GM18870 (cell line): ENCODE results near the gene POU2F3.
"Not testable (repeated sequence)": the region's sequence is repeated elsewhere in the genome, so short reads cannot be mapped to it uniquely, and the experiment has no call there.

Experiments used
- ATAC-seq: cut with Tn5 transposase; IDR thresholded peaks from one replicate; pipeline ENCODE4 v1.9.1; 2021; ENCODE audit warnings: moderate library complexity; ENCODE audit not compliant: unreplicated experiment

Gene POU2F3

DNA sequence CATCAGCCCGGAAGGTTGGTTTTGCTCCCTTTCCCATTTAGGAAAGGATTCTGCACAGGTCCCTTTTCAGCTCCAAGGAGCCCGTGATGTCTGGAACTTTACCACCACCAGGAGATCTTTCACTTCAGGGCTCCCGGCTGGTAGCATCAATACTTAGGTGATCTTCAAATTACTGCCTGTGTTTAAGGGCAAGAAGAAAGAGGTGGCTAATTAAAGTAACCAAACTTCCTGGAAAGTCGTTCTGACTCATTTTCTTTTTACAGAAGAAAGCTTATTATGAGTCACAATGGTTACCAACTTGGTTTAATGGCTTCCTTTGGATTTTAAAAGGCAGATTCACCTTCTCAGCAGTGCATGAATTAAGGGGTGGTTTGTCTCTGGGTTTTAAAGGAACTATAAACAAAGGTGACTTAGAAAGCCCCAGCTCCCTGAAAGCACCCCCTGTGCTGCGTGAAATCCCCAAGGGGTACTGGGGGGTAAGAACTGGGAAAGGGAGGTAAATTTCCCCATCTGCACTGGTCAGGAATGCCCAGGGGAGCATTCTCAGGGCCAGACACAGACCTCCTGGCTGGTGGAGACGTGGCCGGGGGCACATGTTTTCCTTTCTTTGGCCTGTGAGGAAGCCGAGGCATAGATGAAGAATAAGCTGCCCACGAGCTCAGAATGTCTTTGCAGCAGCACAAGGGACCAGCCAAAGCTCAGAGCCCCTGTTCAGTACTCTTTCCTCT, 8.8 kb downstream of the POU2F3 start:
- ATAC-seq: peak; percentile 75

DNA sequence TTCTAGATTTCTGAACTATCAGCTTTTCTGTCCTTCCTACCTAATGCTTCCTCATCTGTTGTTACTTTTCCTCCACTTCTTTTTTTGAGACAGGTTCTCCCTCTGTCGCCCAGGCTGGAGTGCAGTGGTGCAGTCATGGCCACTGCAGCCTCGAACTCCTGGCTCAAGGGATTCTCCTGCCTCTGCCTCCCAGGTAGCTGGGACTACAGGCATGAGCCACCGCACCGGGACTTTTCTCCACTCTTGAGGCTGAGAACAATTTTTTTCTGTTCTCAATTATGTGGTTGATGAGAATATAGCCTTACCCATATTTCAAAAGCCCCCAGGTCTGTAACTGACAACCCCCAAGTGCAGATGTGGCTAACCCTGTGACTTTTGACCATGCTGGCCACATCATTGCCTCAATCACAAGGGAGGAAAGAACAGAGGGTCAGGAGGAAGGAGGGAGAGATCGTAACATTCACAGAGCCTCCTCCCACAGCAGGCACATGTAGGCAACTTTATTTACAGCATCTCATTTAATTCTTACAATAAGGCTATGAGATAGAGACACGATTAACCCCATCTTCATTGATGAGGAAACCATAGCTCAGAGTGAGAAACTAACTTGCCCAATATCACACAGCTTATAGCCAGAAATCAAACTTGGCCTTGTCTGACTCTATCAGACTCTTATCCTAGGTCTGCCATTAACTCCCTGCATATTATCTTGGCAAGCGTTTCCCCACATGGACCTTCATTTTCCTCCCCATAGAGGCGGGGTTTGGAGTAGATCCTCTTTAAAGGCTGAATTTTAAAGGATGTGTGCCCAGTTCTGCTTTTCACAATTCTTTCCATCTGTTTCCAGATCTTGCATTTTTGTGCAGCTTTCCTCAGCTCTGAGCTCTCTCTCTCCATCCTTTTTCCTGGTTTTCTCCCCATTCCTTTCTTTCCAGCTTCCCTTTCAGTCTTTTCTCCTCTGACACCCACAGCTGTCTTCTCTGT, 9.6 kb downstream of the POU2F3 start:
- ATAC-seq: no peak

DNA sequence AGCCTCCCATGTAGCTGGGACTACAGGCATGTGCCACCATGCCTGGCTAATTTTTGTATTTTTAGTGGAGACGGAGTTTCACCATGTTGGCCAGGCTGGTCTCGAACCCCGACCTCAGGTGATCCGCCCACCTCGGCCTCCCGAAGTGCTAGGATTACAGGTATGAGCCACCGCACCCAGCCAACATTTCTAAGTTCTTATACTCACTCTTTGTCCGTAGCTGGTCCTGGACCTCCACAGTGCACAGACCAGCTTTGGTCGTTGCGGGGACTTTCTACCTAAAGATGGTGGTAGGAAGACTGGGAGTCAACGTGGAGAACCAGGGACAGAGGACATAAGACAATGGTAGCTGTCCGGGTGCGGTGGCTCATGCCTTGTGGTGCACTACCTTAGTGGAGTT, 13.4 kb downstream of the POU2F3 start:
- not testable (repeated sequence) for ATAC-seq

DNA sequence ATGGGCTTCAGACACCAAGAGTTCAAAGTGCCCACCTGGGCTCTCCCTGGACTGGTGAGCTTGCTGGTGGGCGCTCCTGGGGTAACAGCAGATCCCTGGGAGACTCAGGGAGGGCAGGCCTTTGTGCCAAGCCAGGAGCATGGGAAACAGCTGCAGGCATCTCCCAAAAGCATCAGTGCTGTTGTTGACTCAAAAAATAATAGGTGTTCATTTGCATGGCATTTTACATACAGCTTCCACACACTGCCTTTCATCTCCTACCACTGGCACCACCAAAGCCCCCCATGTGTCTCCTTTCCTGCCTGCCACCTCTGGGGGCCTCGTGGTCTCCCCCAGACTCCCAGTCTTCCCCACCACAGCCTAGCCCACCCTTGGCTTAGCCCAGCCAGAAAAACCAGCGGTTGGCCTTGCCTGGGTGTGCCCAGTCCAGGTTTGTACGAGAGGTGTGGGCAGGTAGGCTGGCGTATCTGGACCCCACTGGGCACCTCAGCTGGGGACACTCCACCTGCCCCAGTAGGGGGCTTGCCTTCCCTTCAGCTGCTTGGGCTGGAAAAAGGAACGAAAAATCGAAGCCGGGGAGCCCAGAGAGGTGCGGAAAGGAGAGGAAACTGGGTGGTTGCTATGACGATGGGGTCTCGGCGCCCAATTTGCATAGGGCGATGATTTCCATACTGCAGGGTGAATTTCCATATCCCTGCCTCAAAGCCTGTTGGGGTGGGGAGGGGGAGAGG, 15.0 kb downstream of the POU2F3 start:
- ATAC-seq: no peak

DNA sequence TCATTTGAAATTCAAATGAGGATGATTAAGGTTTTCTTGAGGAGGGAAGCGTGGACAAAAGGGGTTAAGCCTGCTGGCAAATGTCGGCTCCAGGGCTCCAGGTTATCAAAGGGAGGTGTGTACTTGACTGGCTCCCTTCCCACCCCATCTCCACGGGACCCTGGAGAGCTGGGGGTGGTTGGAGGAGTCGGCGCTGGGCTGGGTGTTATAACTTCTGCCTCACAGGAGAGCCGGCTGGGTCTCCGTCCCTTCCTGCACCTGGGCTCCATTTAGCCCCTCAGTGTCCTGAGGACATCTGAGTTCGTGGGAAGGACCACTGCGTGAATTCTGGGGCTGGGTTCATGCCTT, 15.6 kb downstream of the POU2F3 start:
- ATAC-seq: no peak

DNA sequence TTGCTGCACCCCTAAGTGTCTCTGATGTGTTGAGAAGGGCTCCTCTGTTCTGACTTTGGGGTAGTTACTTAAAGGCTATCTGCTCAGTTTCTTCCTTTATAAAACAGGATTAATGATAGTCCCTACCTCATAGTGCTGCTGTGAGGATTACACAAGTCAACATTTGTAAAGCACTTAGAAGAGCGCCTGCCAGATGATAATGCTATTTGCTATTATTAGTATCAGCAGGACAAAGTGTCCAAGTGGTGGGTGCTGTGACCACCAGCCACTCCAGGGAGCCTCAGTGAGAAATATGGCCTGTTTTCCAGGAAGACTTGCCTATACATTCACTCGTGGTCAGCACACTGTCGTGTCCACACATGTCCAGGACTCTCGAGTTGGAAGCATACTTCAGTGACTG, 16.2 kb downstream of the POU2F3 start:
- ATAC-seq: no peak

DNA sequence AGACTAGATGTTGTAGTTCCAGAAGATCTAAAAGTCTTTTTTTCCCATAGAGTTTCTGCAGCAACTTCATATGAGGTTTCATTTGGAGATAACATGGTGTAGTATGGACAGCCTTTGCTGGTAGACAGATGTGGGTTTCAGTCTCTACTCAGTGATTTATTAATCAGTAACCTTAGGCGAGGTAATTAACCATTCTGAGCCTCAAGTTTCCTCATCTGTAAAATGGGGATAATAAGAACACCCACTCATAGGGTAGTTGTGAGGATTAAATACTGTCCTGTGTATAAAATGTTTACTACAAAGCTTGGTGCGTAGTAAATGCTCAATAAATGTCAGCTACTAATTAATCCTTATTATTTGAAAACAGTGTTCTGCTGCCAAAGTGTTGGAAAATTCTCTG, 16.8 kb downstream of the POU2F3 start:
- no peak for ATAC-seq

DNA sequence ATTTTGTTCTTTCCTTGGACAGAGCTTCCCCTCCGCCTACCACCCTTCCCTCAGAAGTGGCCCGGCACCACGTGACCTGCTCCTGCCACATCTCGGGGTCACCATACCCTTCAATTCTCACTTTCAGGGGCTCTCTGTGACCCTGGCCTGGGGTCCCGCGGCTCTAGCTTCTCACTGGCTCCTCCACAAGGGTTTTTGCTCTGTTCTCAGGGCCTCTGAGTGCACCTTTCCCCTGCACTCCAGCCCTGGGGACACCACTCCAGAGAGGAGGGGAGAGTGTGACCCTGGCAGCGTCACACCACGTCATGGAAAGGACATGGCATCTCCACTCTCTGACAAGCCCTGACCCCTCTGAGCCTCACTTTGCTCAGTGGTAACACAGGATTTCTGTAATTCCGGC, 17.4 kb downstream of the POU2F3 start:
- ATAC-seq: no peak

DNA sequence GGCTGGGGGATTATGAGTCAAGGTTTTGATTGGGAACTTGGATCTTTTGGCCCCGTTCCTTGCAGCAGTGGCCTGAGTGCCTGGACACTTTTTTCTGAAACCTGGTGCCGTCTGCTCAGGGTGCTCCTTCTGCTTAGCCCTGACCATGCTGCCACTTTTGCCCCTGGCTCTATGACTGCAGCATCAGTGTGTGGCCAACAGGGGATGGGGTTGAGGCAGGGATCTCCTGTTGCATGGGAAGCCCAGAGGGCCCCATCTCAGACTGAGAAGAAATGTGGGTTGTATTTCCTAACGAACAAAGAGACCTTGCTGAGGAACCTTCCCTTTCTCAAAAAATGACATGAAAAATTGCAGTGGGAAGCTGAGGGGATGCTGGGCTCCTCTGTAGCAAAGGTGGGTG, 18.7 kb downstream of the POU2F3 start:
- no peak for ATAC-seq

DNA sequence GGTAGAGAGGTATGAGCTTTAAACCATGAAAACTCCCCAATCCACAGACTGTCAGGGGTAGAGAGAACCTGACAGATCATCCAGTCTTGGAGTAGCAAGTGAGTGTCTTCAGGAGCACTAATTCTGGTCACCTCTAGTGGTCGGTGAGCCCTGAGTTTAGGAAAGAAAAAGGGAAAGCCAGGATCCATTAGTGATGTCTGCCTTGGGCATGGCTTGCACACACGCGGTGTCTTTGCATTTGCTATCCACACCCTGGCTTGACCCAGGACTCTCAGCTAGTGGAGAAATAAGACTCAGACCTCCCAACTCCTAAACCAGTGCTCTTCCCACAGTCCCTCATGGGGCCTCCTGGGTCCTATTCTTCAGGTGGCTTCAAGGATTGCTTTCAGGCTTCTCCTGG, 19.3 kb downstream of the POU2F3 start:
- ATAC-seq: no peak

DNA sequence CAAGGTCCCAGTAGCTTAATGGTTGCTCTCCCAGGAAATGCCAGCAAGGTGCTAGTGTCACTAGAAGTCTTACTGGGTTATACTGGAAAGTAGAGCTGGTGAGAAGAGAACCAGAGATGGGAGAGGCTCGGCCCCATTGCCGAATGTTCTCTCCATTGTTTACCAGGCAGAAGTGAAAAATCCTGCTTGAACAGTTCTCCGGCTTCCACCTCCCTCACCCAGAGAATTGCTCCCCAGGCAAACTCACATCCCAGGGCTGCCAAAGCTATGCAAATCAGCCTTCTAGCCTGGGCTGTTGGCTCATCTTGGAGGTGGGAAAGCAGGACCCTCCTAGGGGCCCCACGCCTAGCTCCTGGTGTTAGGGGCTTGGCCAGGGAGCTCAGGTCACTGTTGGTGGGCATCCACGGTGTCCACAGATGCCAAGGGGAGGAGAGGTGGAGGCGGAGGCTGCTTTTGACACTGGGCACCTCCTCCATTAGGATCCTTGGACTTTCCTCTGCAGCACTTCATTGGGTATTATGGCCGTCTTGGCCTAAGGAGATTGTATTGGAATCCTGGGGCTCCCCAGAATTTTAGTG, 20.1 kb downstream of the POU2F3 start:
- ATAC-seq: no peak

DNA sequence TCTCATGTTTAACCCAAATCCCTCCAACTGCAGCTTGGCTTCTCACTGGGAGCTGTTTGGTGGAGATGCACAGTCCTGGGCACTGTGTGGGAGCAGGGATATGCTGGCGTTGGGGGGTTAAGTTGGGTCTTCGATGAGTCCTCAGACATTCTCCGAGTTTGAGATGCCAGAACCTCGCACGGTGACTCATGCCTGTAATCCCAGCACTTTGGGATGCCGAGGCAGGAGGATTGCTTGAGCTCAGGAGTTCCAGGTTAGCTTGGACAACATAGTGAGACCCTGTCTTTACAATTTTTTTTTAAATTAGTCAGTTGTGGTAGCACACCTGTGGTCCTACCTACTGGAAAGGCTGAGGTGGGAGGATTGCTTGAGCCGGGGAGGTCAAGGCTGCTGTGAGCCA, 20.7 kb downstream of the POU2F3 start:
- ATAC-seq: no peak

DNA sequence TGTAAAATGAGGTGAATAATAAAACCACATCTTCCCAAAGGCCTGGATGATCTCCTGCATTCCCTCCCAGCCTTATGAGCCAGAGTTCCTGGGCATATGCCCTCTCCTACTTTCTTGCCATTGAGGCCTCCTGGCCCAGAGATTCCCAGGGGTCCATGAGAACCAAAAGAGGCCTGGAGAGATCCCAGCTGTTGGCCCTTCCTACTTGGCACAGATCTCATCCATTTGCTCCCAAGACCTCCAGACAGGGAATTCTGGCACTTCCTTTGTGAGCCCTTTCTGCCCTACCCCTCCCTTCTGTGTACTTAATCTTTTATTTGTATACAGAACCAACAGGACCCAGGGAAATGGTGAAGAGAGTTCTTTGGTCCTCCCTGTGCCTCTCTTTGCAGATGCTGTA, 21.4 kb downstream of the POU2F3 start:
- ATAC-seq: no peak

DNA sequence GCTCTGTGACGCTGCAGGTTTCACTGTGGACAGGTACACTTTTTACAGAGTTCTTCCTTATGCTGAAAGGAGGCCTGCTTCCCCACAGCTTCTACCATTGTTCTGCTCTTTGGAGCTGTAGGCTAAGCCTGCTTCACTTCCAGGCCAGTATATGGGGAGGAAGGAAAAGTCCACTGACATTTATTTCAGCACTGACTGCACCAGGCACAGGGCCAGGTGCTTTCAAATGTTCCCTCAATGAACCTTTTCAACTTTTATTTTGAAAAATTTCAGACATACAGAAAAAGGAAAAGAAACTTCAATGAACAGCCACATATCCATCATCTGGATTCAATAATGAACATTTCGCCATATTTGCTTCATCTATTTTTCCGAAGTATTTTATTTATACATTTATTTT, 22.0 kb downstream of the POU2F3 start:
- no peak for ATAC-seq

DNA sequence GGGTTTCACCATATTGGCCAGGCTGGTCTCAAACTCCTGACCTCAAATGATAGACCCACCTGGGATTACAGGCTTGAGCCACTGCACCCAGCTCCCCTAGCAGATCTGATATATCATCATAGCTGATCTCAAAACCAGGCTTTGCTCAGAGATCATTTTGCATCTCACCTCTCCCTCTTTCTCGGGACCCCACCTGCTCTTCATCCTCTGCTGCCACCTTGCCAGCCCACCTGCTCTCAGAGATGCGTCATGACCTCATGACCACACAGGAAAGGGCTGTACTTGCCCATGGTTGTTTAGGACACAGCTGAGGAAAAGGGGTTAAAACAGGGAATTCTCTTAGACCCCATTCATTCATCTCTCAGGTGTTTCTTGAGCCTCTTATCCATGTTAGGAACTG, 27.4 kb downstream of the POU2F3 start:
- no peak for ATAC-seq

DNA sequence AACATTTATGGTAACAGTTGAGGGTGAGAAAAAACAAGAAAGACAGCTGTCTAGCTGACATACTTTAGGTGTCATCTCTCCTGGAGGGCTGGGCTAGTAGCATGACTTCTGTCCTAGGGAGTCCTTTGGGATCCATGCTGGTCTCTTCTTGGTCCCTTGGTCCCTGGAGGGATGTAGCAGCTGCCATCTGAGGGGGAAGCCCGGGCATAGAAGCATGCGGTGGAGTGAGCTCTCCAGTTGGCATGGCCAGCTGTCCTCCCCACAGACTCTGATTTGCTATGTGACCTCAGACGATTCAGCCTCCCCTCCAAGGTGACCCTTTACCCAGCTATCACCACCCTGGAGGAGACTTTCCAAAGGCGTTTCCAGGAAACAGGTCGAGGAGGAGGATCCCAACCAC, 28.7 kb downstream of the POU2F3 start:
- ATAC-seq: no peak

DNA sequence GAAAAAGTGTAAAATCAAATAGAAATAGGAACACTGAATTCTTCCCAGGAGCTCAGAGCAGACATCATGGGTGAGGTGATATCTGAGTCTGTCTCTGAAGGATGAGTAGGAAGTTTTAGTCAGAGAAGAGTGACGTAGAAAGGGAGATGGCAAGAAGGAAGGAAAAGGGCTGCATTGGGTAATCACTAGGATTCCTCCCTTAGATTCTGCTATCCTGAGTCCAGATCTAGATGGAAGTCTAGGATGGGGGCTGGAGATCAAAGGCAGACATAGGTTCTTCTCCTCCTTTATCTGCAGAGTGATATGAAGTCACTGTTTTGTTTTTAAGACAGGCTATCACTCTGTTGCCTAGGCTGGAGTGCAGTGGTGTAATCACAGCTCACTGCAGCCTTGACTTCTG, 30.4 kb downstream of the POU2F3 start:
- no peak for ATAC-seq

DNA sequence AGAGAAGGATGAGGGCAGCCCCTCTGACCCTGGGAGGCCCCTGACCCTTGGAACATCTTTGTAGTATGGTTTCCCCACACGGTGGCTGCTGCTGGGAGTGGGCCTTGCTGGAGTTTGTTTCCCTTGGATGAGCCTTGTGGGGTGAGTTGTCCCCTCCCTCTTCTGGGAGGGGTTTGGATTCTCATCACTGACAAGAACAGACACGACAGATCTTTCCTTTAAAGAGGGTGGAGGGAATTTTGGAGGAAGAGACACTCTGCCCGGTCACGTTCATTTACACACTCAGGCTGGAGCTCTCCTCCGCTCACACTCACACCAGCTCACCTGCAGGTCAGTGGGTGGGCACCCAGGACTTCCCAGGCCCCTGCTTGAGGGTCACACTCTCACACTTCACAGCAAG, 31.7 kb downstream of the POU2F3 start:
- ATAC-seq: no peak

DNA sequence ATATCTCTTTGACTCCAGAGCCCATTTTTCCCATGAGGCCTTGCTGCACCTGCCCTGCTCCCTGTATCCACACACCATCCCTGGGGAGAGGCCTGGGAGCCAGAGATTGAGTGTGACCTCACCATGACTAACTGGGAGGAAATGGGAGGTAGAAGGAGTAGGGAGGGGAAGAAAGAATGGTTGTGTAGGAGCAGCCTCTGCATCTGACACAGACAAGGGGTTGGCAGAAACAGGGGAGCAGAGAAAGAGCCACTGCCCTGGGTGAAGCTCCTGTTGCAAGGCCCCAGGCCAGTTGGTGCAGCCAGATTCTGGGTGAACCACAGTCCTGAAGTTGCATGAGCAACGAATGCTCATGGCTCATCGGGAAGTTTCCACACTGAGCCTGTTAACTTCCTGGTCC, 32.4 kb downstream of the POU2F3 start:
- no peak for ATAC-seq

DNA sequence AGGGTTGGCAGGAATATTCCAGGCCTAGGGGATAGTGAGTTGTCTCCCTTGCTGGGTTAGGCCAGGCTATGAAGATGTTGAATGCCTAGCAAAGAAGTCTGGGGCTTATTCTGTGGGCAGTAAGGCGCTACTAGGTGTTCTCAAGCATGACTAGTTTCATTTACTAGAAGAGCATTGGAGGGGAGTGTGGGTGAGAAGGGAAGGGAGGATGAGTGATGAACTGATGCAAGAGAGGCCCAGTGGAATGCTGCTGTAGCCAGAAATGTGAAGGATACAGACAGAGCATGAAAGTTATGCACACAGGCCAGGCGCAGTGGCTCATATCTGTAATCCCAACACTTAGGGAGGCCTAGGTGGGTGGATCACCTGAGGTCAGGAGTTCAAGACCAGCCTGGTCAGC, 33.5 kb downstream of the POU2F3 start:
- ATAC-seq: no peak

DNA sequence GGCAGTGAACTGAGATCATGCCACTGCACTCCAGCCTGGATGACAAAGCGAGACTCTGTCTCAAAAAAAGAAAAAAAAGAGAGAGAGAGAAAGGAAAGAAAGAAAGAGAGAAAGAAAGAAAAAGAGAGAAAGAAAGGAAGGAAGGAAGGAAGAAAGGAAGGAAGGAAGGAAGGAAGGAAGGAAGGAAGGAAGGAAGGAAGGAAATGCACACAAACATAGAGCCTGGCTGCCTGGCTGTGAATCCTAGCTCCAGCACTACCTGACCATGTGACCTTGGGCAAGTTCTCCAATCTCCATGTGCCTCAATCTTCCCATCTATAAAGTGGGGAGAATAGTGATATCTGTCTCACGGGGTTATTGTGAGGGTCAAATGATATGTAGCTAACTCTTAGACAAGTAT, 34.0 kb downstream of the POU2F3 start:
- not testable (repeated sequence) for ATAC-seq
